NCI-H524 (cell line): ENCODE results near the gene LPIN3.
A peak's percentile ranks its signal among the peaks of the same experiment; 100 is the strongest.

Experiments used
- DNase-seq, 2 experiments: peaks; one replicate each; lab custom pipeline; 2025; lab: John Stamatoyannopoulos, UW

Gene LPIN3

GRCh38 chr20:41320441-41320840, 20.2 kb upstream of the LPIN3 start:
- no peak for DNase-seq

- DNase-seq: no peak
Measured at GRCh38 chr20:41320976-41321375, 19.6 kb upstream of the LPIN3 start.

GRCh38 chr20:41327178-41327577, 13.4 kb upstream of the LPIN3 start:
- DNase-seq: no peak

- DNase-seq: no peak
Measured at GRCh38 chr20:41329435-41330342, 10.9 kb upstream of the LPIN3 start.

GRCh38 chr20:41330343-41330720, 10.3 kb upstream of the LPIN3 start:
- no peak for DNase-seq

- no peak for DNase-seq
Measured at GRCh38 chr20:41330941-41331340, 9.7 kb upstream of the LPIN3 start.

- DNase-seq: no peak
Measured at GRCh38 chr20:41331731-41332130, 8.9 kb upstream of the LPIN3 start.

GRCh38 chr20:41334036-41334435, 6.6 kb upstream of the LPIN3 start:
- no peak for DNase-seq

- no peak for DNase-seq
Measured at GRCh38 chr20:41334443-41335421, 5.9 kb upstream of the LPIN3 start.

GRCh38 chr20:41335591-41335990, 5.0 kb upstream of the LPIN3 start:
- no peak for DNase-seq

GRCh38 chr20:41336711-41337492, 3.7 kb upstream of the LPIN3 start:
- DNase-seq: no peak

GRCh38 chr20:41339957-41340326, 679 bp upstream of the LPIN3 start:
- peak; percentile 19 to 58 for DNase-seq

- DNase-seq: no peak
Measured at GRCh38 chr20:41342474-41343464, 2.1 kb downstream of the LPIN3 start.

- DNase-seq: no peak
Measured at GRCh38 chr20:41344477-41344876, 3.9 kb downstream of the LPIN3 start.

GRCh38 chr20:41344938-41345728, 4.5 kb downstream of the LPIN3 start:
- DNase-seq: no peak

GRCh38 chr20:41345729-41346067, 5.1 kb downstream of the LPIN3 start:
- no peak for DNase-seq

GRCh38 chr20:41347523-41348429, 7.2 kb downstream of the LPIN3 start:
- no peak for DNase-seq

GRCh38 chr20:41348430-41349172, 8.0 kb downstream of the LPIN3 start:
- no peak for DNase-seq
